Esophagus muscularis mucosa (tissue), 4 donors: Measurements from ENCODE around the gene NEK3.

ENCODE experiments used
- EP300 ChIP-seq: sonication (generic); formaldehyde crosslinking; IDR thresholded peaks from one replicate; pipeline ENCODE4 v1.6.1; 2017; ENCODE audit warnings: antibody characterized with exemption
- POLR2A ChIP-seq: fragments of 450-650 bp; IDR thresholded peaks from one replicate; pipeline ENCODE4 v1.6.1; 2017; ENCODE audit warnings: antibody characterized with exemption, moderate library complexity, mild to moderate bottlenecking, low read depth
- POLR2AphosphoS5 ChIP-seq, 2 donors: sonication (generic); formaldehyde crosslinking; IDR thresholded peaks; one replicate each; pipeline ENCODE4 v1.6.1; 2017; ENCODE audit warnings: antibody characterized with exemption in 2 of 2
- TF ChIP-seq, protein P1 (sequence below), 3 experiments: fragments of 200-600 bp in 2 of 3; fragments of 450-650 bp in 1 of 3; sonication (generic) in 2 of 3; IDR thresholded peaks; one replicate each; pipeline ENCODE4 v1.5.1; 2017 to 2019; ENCODE audit warnings: antibody characterized with exemption in 3 of 3, mild to moderate bottlenecking in 2 of 3, moderate library complexity in 1 of 3

- TF ChIP-seq POLR2A (no peak), POLR2AphosphoS5 (IDR thresholded peaks at IDR 0.05) (no peak), EP300 (no peak)
- TF ChIP-seq, protein P1, sequence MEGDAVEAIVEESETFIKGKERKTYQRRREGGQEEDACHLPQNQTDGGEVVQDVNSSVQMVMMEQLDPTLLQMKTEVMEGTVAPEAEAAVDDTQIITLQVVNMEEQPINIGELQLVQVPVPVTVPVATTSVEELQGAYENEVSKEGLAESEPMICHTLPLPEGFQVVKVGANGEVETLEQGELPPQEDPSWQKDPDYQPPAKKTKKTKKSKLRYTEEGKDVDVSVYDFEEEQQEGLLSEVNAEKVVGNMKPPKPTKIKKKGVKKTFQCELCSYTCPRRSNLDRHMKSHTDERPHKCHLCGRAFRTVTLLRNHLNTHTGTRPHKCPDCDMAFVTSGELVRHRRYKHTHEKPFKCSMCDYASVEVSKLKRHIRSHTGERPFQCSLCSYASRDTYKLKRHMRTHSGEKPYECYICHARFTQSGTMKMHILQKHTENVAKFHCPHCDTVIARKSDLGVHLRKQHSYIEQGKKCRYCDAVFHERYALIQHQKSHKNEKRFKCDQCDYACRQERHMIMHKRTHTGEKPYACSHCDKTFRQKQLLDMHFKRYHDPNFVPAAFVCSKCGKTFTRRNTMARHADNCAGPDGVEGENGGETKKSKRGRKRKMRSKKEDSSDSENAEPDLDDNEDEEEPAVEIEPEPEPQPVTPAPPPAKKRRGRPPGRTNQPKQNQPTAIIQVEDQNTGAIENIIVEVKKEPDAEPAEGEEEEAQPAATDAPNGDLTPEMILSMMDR (IDR thresholded peaks at IDR 0.05) = no peak
Measured at GRCh38 chr13:52169839-52170238, 10.4 kb upstream of the NEK3 start.
